ENCODE data around the gene SLC39A5.
"Not testable (repeated sequence)": the region's sequence is repeated elsewhere in the genome, so short reads cannot be mapped to it uniquely, and the experiment has no call there.

Gene SLC39A5

GRCh38 chr12:56271031-56271430 lies 41.2 kb downstream of the SLC39A5 start:
- TF ChIP-seq, protein P1, sequence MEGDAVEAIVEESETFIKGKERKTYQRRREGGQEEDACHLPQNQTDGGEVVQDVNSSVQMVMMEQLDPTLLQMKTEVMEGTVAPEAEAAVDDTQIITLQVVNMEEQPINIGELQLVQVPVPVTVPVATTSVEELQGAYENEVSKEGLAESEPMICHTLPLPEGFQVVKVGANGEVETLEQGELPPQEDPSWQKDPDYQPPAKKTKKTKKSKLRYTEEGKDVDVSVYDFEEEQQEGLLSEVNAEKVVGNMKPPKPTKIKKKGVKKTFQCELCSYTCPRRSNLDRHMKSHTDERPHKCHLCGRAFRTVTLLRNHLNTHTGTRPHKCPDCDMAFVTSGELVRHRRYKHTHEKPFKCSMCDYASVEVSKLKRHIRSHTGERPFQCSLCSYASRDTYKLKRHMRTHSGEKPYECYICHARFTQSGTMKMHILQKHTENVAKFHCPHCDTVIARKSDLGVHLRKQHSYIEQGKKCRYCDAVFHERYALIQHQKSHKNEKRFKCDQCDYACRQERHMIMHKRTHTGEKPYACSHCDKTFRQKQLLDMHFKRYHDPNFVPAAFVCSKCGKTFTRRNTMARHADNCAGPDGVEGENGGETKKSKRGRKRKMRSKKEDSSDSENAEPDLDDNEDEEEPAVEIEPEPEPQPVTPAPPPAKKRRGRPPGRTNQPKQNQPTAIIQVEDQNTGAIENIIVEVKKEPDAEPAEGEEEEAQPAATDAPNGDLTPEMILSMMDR (IDR thresholded peaks at IDR 0.05; ENCODE audit: borderline replicate concordance, control extremely low read depth, extremely low read depth, insufficient read depth, missing control alignments): peak; percentile 44
- DNase-seq (ENCODE audit: low spot score): no peak
- in situ Hi-C loops (cut with MboI; ENCODE audit: low sequenced_read_pairs, unreplicated experiment): no loop called here

DNA sequence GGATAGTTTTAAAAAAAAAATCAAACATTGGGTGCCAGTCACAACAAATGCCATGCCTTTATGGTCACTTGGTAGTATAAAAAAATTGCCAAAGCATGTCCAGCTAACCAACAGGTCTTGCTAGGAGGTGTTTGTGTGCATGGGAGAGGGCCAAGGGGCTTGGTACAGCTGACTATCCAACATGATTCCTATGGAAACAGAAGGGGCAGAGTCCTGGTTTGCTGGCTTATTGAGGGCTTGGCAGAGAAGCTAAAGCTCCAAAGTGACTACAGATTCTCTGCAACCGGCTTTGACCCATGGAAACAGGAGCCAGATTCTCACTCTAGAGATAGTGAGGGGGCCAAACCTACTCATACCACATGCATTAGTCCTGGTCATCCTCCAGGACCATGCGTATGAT lies 42.6 kb downstream of the SLC39A5 start:
- in situ Hi-C loops (cut with MboI; ENCODE audit: low sequenced_read_pairs, unreplicated experiment); DNase-seq (ENCODE audit: low spot score): not testable (repeated sequence)

DNA sequence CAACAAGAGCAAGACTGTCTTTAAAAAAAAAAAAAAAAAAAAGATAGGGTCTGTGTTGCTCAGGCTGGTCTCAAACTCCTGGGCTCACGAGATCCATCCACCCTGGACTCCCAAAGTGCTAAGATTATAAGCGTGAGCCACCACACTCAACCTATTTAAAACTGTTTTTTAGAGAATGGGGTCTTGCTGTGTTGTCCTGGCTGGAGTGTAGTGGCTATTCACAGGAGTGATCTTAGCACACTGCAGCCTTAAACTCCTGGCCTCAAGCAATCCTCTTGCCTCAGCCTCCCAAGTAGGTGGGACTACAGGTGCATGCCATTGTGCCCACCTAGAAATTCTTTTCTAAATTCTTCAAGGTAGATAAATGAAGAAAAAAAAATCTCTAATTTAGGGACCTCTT lies 44.4 kb downstream of the SLC39A5 start:
- no peak for DNase-seq (ENCODE audit: low spot score)
- in situ Hi-C loops (cut with MboI; ENCODE audit: low sequenced_read_pairs, unreplicated experiment): no loop called here
- TF ChIP-seq, protein P1 (IDR thresholded peaks at IDR 0.05; ENCODE audit: borderline replicate concordance, control extremely low read depth, extremely low read depth, insufficient read depth, missing control alignments): no peak

- in situ Hi-C loops (cut with MboI; ENCODE audit: low sequenced_read_pairs, unreplicated experiment): no loop called here
- DNase-seq (ENCODE audit: low spot score): no peak
- TF ChIP-seq, protein P1 (IDR thresholded peaks at IDR 0.05; ENCODE audit: borderline replicate concordance, control extremely low read depth, extremely low read depth, insufficient read depth, missing control alignments): no peak
Measured at GRCh38 chr12:56278905-56279304, 49.1 kb downstream of the SLC39A5 start.

DNA sequence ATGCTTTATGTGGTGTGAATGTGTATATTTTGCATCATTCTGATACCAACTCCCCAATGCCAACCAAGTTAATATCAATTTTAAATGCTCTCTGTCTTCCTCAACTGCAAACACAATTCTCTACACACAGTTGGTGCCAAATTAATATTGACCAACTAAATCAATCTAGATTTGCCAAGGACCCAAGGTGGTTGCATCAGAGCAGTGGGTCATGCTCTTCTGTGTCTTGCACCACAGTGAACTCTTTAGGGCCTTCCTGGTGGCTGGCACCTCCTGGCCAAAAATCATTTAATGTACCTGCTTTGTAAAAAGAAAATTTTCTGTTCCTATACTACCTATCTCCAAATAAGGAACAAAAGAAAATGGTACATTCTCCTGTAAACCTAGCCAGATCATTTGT lies 51.0 kb downstream of the SLC39A5 start:
- in situ Hi-C loops (cut with MboI; ENCODE audit: low sequenced_read_pairs, unreplicated experiment): no loop called here
- TF ChIP-seq, protein P1 (IDR thresholded peaks at IDR 0.05; ENCODE audit: borderline replicate concordance, control extremely low read depth, extremely low read depth, insufficient read depth, missing control alignments): no peak
- no peak for DNase-seq (ENCODE audit: low spot score)

DNA sequence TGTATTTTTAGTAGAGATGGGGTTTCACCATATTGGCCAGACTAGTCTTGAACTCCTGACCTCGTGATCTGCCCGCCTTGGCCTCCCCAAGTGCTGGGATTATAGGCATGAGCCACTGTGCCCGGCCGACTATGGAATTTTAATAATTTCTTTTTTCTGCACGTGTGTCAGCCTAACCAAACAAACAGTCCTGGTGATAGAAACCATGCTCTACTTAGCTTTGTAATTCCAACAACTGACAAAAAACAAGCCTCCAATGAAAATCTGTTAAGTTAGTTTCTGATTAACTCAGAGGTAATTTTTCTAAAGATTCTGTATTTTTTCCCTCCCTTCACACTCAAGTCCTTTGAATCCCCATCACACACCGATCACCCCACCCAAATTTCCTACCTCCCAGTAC lies 52.2 kb downstream of the SLC39A5 start:
- TF ChIP-seq, protein P1 (IDR thresholded peaks at IDR 0.05; ENCODE audit: borderline replicate concordance, control extremely low read depth, extremely low read depth, insufficient read depth, missing control alignments): no peak
- in situ Hi-C loops (cut with MboI; ENCODE audit: low sequenced_read_pairs, unreplicated experiment): no loop called here
- DNase-seq (ENCODE audit: low spot score): no peak

DNA sequence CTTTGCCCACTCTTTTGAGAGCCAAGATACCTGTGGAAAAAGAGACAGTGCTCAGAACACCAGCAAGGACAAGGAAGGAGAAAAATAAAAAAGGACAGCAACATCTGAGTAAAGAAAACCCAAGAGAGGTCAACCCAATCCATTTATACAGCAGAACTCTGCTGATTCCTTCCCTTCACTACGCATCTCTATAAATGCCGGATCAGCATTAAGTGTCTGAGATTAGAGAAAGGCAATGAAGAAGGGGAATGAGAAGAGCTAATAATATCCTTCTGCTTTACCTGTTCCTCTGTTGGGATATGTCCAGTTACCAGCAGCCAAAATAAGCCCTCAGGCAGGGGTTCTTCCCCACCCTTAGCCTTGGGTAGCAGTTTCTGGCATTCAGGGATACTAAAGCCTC lies 52.7 kb downstream of the SLC39A5 start:
- TF ChIP-seq, protein P1 (IDR thresholded peaks at IDR 0.05; ENCODE audit: borderline replicate concordance, control extremely low read depth, extremely low read depth, insufficient read depth, missing control alignments): no peak
- in situ Hi-C loops (cut with MboI; ENCODE audit: low sequenced_read_pairs, unreplicated experiment): no loop called here
- no peak for DNase-seq (ENCODE audit: low spot score)

DNA sequence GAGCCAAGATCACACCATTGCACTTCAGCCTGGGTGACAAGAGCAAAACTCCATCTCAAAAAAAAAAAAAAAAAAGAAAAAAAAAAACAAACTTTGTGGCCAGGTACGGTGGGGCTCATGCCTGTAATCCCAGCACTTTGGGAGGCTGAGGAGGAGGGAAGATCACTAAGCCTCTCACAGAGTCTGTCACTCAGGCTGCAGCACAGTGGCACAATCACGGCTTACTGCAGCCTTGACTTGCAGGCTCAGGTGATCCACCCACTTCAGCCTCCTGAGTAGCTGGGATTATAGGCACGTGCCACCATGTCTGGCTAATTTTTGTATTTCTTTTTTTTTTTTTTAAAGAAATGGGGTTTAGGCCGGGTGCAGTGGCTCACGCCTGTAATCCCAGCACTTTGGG lies 54.4 kb downstream of the SLC39A5 start:
- DNase-seq (ENCODE audit: low spot score); in situ Hi-C loops (cut with MboI; ENCODE audit: low sequenced_read_pairs, unreplicated experiment): not testable (repeated sequence)
